ENCODE measurements around the gene HRH2. TPM values are rescaled to one million over a fixed set of nuclear protein-coding genes. Genes with fewer than 3 reads are reported as not detected.

Gene HRH2
- total RNA-seq: not detected in 2 replicates

GRCh38 chr5:175657593-175658271, at the start of gene HRH2:
HRH2 (plus strand) TSS chr5:175658071; CDS start chr5:175683234, 25,163 bp downstream.

Other genes starting within 250 kb of the HRH2 start
- gene DRD1, start 213.9 kb upstream of the HRH2 start, total RNA-seq: not detected in 2 replicates
- gene SFXN1, start 179.5 kb upstream of the HRH2 start, total RNA-seq: 133 and 241 TPM in 2 replicates
- gene CPLX2, start 213.5 kb downstream of the HRH2 start, total RNA-seq: not detected in 2 replicates